Measurements from ENCODE around the gene ADAMTS5.
A peak's percentile ranks its signal among the peaks of the same experiment; 100 is the strongest.

ADAMTS5 gene

DNA sequence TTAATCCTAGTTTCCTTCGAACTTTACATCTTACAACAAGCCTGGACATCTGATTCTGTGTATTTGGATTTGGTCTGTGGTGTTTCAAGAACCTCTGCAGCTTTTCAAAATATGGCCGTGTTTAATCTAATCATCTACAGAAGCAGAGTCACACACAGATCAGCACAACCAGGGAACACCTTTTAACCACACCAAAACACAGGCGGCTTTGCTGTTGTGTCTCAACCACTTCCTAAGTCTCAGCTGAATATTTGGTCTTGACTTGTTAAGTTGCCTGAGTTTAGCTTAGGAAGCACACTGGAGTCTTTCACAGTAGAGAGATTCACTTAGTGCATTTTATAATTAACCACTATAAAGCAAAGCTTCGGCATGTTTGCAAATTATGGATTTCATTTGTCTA is 17.1 kb downstream of the ADAMTS5 start:
- Histone ChIP-seq H3K9me3 (ENCODE audit: control insufficient read depth, low read length) (no peaks in the 10 kb centered on the region), H3K9ac (ENCODE audit: low read length) (no peak overlapping the region), H3K79me1 (replicated peaks; ENCODE audit: low read length, poor library complexity, severe bottlenecking) (peaks cover 14% of the 10 kb centered on the region), H3K36me3 (ENCODE audit: control insufficient read depth in 1 of 2, insufficient read depth in 2 of 2, low read depth in 1 of 2, low read length in 2 of 2) (peaks cover 11 to 54% of the 10 kb centered on the region in 2 experiments), H3K4me3 (ENCODE audit: insufficient read depth in 1 of 2, low read depth in 1 of 2, low read length in 2 of 2) (no peak overlapping the region), H3K23ac (ENCODE audit: low read length in 2 of 2) (no peak overlapping the region), H2BK15ac (ENCODE audit: low read depth, poor library complexity, severe bottlenecking) (no peak overlapping the region), H3K4me1 (ENCODE audit: control insufficient read depth, insufficient read depth, low read depth, low read length) (peaks cover 2% of the 10 kb centered on the region), H4K91ac (ENCODE audit: low read length) (no peak overlapping the region), H3K27ac (ENCODE audit: low read length, poor library complexity, severe bottlenecking) (no peak overlapping the region), H2AFZ (ENCODE audit: low read depth, low read length) (no peak overlapping the region), H2BK120ac (ENCODE audit: low read depth, low read length) (no peak overlapping the region), H2BK5ac (ENCODE audit: low read depth, low read length, poor library complexity, severe bottlenecking) (no peak overlapping the region), H2AK5ac (ENCODE audit: low read length, severe bottlenecking) (no peak overlapping the region), H3K14ac (ENCODE audit: low read length in 2 of 2) (no peak overlapping the region), H3K18ac (ENCODE audit: low read depth in 1 of 2, low read length in 2 of 2) (peak overlapping the region in 1 of 2 experiments; percentile 84), H4K8ac (ENCODE audit: low read length) (peak overlapping the region; percentile 48), H3K4ac (ENCODE audit: low read depth in 1 of 2, low read length in 2 of 2) (peak overlapping the region in 1 of 2 experiments; percentile 4), H3K27me3 (ENCODE audit: control insufficient read depth in 1 of 2, insufficient read depth in 1 of 2, low read length in 2 of 2) (no peaks in the 10 kb centered on the region), H2BK12ac (ENCODE audit: low read length in 2 of 2) (peak overlapping the region in 1 of 2 experiments; percentile 81), H3K4me2 (ENCODE audit: low read length, poor library complexity, severe bottlenecking) (no peak overlapping the region)
- DNase-seq = no peak
- WGBS = 75% methylated on average over 2 of the region's 4 CpGs

DNA sequence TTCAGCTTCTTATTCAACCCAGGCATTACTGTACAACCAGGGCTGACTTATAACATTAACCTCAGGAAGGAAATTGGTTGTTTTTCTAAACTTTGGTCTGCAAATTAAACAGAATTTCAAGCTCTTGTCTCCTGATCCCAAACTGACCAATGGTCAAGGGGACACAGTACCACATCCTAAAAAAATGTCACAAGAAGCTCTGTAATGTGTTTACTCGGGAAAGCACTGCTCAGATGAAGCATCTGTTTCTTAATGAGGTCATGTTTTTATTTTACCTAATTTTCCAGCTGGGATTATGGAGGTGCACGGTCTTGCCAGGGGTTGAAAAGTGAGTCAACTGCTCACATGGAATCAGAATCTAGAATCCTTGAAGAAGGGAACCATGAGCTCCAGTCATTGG is 18.7 kb downstream of the ADAMTS5 start:
- Histone ChIP-seq H3K27me3 (ENCODE audit: control insufficient read depth in 1 of 2, insufficient read depth in 1 of 2, low read length in 2 of 2) (no peaks in the 10 kb centered on the region), H4K8ac (ENCODE audit: low read length) (no peak overlapping the region), H3K36me3 (ENCODE audit: control insufficient read depth in 1 of 2, insufficient read depth in 2 of 2, low read depth in 1 of 2, low read length in 2 of 2) (peaks cover 8 to 40% of the 10 kb centered on the region in 2 experiments), H3K14ac (ENCODE audit: low read length in 2 of 2) (no peak overlapping the region), H2AK5ac (ENCODE audit: low read length, severe bottlenecking) (no peak overlapping the region), H3K9ac (ENCODE audit: low read length) (peak overlapping the region; percentile 43), H2BK12ac (ENCODE audit: low read length in 2 of 2) (no peak overlapping the region), H3K4me3 (ENCODE audit: insufficient read depth in 1 of 2, low read depth in 1 of 2, low read length in 2 of 2) (no peak overlapping the region), H3K9me3 (ENCODE audit: control insufficient read depth, low read length) (no peaks in the 10 kb centered on the region), H2BK15ac (ENCODE audit: low read depth, poor library complexity, severe bottlenecking) (no peak overlapping the region), H2AFZ (ENCODE audit: low read depth, low read length) (no peak overlapping the region), H3K18ac (ENCODE audit: low read depth in 1 of 2, low read length in 2 of 2) (no peak overlapping the region), H2BK5ac (ENCODE audit: low read depth, low read length, poor library complexity, severe bottlenecking) (no peak overlapping the region), H3K27ac (ENCODE audit: low read length, poor library complexity, severe bottlenecking) (no peak overlapping the region), H3K4me1 (ENCODE audit: control insufficient read depth, insufficient read depth, low read depth, low read length) (peaks cover 2% of the 10 kb centered on the region), H3K23ac (ENCODE audit: low read length in 2 of 2) (no peak overlapping the region), H2BK120ac (ENCODE audit: low read depth, low read length) (no peak overlapping the region), H4K91ac (ENCODE audit: low read length) (no peak overlapping the region), H3K4me2 (ENCODE audit: low read length, poor library complexity, severe bottlenecking) (no peak overlapping the region), H3K4ac (ENCODE audit: low read depth in 1 of 2, low read length in 2 of 2) (no peak overlapping the region), H3K79me1 (replicated peaks; ENCODE audit: low read length, poor library complexity, severe bottlenecking) (peaks cover 14% of the 10 kb centered on the region)
- DNase-seq = peak; percentile 91
- WGBS = 25% methylated on average over 2 of the region's 2 CpGs

DNA sequence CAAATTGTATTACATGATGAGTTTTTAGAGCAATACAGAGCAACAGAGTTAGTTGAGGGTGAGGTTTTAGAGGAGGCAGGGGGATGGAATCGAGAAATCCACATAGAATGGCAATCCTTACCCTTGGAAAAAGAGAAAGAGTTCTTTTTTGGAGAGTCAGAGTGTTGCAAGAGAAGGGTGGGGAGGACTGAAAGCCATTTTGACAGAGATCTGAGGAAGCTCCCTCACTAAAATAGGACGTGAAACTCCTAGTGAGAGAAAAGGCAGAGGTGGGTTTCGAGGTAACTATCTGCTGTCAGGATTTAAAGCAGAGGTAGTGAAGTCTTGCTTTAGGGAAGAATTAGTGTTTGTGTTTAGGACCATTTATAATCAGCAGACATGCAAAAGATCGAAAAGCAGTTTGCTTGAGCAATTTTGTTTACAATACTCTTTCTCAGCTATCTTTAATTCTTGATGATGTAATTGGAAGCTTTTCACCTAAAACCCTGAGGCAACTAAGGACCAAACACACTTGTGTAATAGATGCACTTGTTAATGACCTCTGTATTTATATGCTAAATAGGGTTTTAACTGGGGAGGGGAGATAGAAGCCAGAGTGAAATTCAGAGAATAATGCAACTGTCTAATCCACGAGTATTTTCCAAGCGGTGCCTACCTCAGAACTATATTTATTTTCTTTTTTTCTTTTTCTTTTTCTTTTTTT is 20.0 kb downstream of the ADAMTS5 start:
- Histone ChIP-seq H3K79me1 (replicated peaks; ENCODE audit: low read length, poor library complexity, severe bottlenecking) (peaks cover 14% of the 10 kb centered on the region), H3K27me3 (ENCODE audit: control insufficient read depth in 1 of 2, insufficient read depth in 1 of 2, low read length in 2 of 2) (no peaks in the 10 kb centered on the region), H3K9ac (ENCODE audit: low read length) (peak overlapping the region; percentile 49), H3K23ac (ENCODE audit: low read length in 2 of 2) (no peak overlapping the region), H3K4me3 (ENCODE audit: insufficient read depth in 1 of 2, low read depth in 1 of 2, low read length in 2 of 2) (no peak overlapping the region), H2AFZ (ENCODE audit: low read depth, low read length) (no peak overlapping the region), H2BK15ac (ENCODE audit: low read depth, poor library complexity, severe bottlenecking) (no peak overlapping the region), H3K4me1 (ENCODE audit: control insufficient read depth, insufficient read depth, low read depth, low read length) (peaks cover 2% of the 10 kb centered on the region), H3K18ac (ENCODE audit: low read depth in 1 of 2, low read length in 2 of 2) (peak overlapping the region in 1 of 2 experiments; percentile 52), H4K91ac (ENCODE audit: low read length) (no peak overlapping the region), H3K4ac (ENCODE audit: low read depth in 1 of 2, low read length in 2 of 2) (no peak overlapping the region), H2BK120ac (ENCODE audit: low read depth, low read length) (no peak overlapping the region), H3K36me3 (ENCODE audit: control insufficient read depth in 1 of 2, insufficient read depth in 2 of 2, low read depth in 1 of 2, low read length in 2 of 2) (peaks cover 8 to 37% of the 10 kb centered on the region in 2 experiments), H4K8ac (ENCODE audit: low read length) (no peak overlapping the region), H2AK5ac (ENCODE audit: low read length, severe bottlenecking) (no peak overlapping the region), H2BK5ac (ENCODE audit: low read depth, low read length, poor library complexity, severe bottlenecking) (no peak overlapping the region), H3K27ac (ENCODE audit: low read length, poor library complexity, severe bottlenecking) (no peak overlapping the region), H2BK12ac (ENCODE audit: low read length in 2 of 2) (peak overlapping the region in 1 of 2 experiments; percentile 4), H3K14ac (ENCODE audit: low read length in 2 of 2) (no peak overlapping the region), H3K9me3 (ENCODE audit: control insufficient read depth, low read length) (no peaks in the 10 kb centered on the region), H3K4me2 (ENCODE audit: low read length, poor library complexity, severe bottlenecking) (no peak overlapping the region)
- WGBS = 69% methylated on average over 3 of the region's 6 CpGs
- DNase-seq = peak; percentile 43

DNA sequence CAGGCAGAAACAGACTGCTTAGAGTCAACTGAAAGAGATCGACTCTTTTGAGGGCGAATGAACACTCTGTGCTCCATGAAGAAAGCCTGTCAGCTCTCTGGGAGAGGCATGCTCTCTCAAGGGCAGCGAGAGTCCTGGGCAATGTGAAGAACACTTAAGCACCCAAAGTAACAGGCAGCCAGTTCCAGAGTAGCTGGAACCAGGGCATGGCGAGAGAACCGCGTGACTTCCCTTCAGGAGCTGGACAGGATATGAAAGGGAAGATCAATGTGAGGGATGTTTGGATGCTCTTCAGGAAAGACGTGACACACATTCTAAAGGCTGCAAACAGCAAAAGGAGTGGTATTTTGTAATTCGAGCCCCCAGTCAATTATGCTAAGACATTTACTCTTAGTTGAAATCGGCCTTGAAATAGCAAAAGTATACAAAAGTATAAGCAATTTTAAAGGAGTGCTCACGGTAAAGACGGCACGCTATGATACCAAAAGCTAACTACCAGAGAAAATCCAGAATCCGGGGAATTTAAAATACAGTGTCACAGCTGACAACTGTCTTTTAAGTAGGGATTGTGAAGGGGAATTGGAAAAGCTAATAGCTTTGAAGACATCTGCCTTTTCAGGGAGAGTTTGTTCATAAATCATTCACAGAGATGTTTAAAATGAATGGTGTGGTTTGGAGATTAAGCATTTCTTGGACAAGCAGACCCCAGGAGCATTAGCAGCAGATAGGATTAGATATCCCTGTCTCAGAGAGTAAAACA is 20.8 kb downstream of the ADAMTS5 start:
- 72% methylated on average over 13 of the region's 13 CpGs for WGBS
- no peak overlapping the region for H2BK5ac ChIP-seq (ENCODE audit: low read depth, low read length, poor library complexity, severe bottlenecking)
- H3K9ac ChIP-seq (ENCODE audit: low read length) = peak overlapping the region; percentile 49
- no peaks in the 10 kb centered on the region for H3K9me3 ChIP-seq (ENCODE audit: control insufficient read depth, low read length)
- no peak overlapping the region for H2BK15ac ChIP-seq (ENCODE audit: low read depth, poor library complexity, severe bottlenecking)
- H3K4me1 ChIP-seq (ENCODE audit: control insufficient read depth, insufficient read depth, low read depth, low read length) = peaks cover 2% of the 10 kb centered on the region
- H3K4me2 ChIP-seq (ENCODE audit: low read length, poor library complexity, severe bottlenecking) = no peak overlapping the region
- no peaks in the 10 kb centered on the region for H3K27me3 ChIP-seq (ENCODE audit: control insufficient read depth in 1 of 2, insufficient read depth in 1 of 2, low read length in 2 of 2)
- peak overlapping the region in 1 of 2 experiments; percentile 39 for H3K4me3 ChIP-seq (ENCODE audit: insufficient read depth in 1 of 2, low read depth in 1 of 2, low read length in 2 of 2)
- peak overlapping the region; percentile 58 to 86 for H3K18ac ChIP-seq (ENCODE audit: low read depth in 1 of 2, low read length in 2 of 2)
- H3K4ac ChIP-seq (ENCODE audit: low read depth in 1 of 2, low read length in 2 of 2) = peak overlapping the region; percentile 9 to 42
- H3K36me3 ChIP-seq (ENCODE audit: control insufficient read depth in 1 of 2, insufficient read depth in 2 of 2, low read depth in 1 of 2, low read length in 2 of 2) = peaks cover 8 to 37% of the 10 kb centered on the region in 2 experiments
- H4K8ac ChIP-seq (ENCODE audit: low read length) = no peak overlapping the region
- H4K91ac ChIP-seq (ENCODE audit: low read length) = peak overlapping the region; percentile 43
- no peak overlapping the region for H3K23ac ChIP-seq (ENCODE audit: low read length in 2 of 2)
- H2BK12ac ChIP-seq (ENCODE audit: low read length in 2 of 2) = peak overlapping the region; percentile 69 to 82
- H3K79me1 ChIP-seq (replicated peaks; ENCODE audit: low read length, poor library complexity, severe bottlenecking) = peaks cover 14% of the 10 kb centered on the region
- peak; percentile 47 for DNase-seq
- no peak overlapping the region for H3K27ac ChIP-seq (ENCODE audit: low read length, poor library complexity, severe bottlenecking)
- no peak overlapping the region for H2BK120ac ChIP-seq (ENCODE audit: low read depth, low read length)
- no peak overlapping the region for H3K14ac ChIP-seq (ENCODE audit: low read length in 2 of 2)
- H2AK5ac ChIP-seq (ENCODE audit: low read length, severe bottlenecking) = peak overlapping the region; percentile 13
- no peak overlapping the region for H2AFZ ChIP-seq (ENCODE audit: low read depth, low read length)
